ENCODE results near the gene TCF4. TPM values are rescaled to one million over a fixed set of nuclear protein-coding genes. Genes with fewer than 3 reads are reported as not detected.

TCF4 gene
- total RNA-seq, 1 donor from 2014 or later, result 115 TPM

DNA sequence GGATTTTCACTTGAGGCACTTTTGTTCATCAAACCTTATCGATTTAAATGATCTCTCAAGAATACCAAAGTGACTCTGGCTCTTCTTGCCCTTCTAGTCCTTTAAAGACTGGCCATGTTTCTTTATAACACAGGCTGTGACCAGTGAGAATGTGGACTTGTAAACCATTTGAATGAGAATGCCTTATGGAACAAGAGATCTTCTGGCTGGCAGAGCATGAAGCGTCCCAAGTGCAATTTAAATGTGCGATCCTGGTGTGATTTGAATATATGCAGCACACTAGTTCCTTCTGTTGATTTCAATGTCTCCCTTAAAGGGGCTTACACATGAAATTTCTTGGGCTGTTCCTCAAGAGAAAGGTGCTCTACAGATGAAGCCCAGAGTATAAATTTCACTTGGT, 366.4 kb downstream of the TCF4 start:
- H3K4me3 Mint-ChIP-seq (ENCODE audit: unreplicated experiment), result no peak overlapping the region
- H3K36me3 ChIP-seq (ENCODE audit: insufficient read depth, low read length), result peaks cover 1% of the 10 kb centered on the region
- H3K27ac Mint-ChIP-seq (ENCODE audit: unreplicated experiment), result no peak overlapping the region
- no peaks in the 10 kb centered on the region for H3K9me3 ChIP-seq (ENCODE audit: insufficient read depth, low read depth, low read length)
- no peaks in the 10 kb centered on the region for H4K20me1 ChIP-seq (ENCODE audit: insufficient read depth, low read length)
- H3K4me2 ChIP-seq (ENCODE audit: low read length), result no peak overlapping the region
- H3K9ac ChIP-seq (ENCODE audit: low read length), result no peak overlapping the region
- H3K4me3 ChIP-seq (ENCODE audit: insufficient read depth, low read depth, low read length), result no peak overlapping the region
- no peak overlapping the region for H3K27ac ChIP-seq (ENCODE audit: low read depth, low read length)
- no peak overlapping the region for H2AFZ ChIP-seq (ENCODE audit: low read depth, low read length)
- H3K79me2 ChIP-seq (ENCODE audit: insufficient read depth, low read length), result no peaks in the 10 kb centered on the region
- no peaks in the 10 kb centered on the region for H3K4me1 Mint-ChIP-seq (ENCODE audit: low read depth, unreplicated experiment)
- no peaks in the 10 kb centered on the region for H3K27me3 Mint-ChIP-seq (ENCODE audit: low read depth, unreplicated experiment)
- no peaks in the 10 kb centered on the region for H3K9me3 Mint-ChIP-seq (ENCODE audit: unreplicated experiment)
- DNase-seq (ENCODE audit: low read depth) (no peak), FAIRE-seq (no peak)
- H3K27me3 ChIP-seq (ENCODE audit: insufficient read depth, low read length), result no peaks in the 10 kb centered on the region
- H3K4me1 ChIP-seq (ENCODE audit: insufficient read depth, low read length), result no peaks in the 10 kb centered on the region
- peaks cover 7% of the 10 kb centered on the region for H3K36me3 Mint-ChIP-seq (ENCODE audit: low read depth, unreplicated experiment)
- no peak for TF ChIP-seq EZH2 (IDR thresholded peaks at IDR 0.05; ENCODE audit: insufficient read depth, low read length)
- TF ChIP-seq CTCF (IDR thresholded peaks at IDR 0.05; ENCODE audit: insufficient read depth, low read depth, low read length), result no peak

- Histone ChIP-seq H4K20me1 (ENCODE audit: insufficient read depth, low read length) (no peaks in the 10 kb centered on the region), H3K4me1 (ENCODE audit: insufficient read depth, low read length) (no peaks in the 10 kb centered on the region), H3K36me3 (ENCODE audit: insufficient read depth, low read length) (no peaks in the 10 kb centered on the region), H3K9me3 (ENCODE audit: insufficient read depth, low read depth, low read length) (no peaks in the 10 kb centered on the region), H3K4me2 (ENCODE audit: low read length) (no peak overlapping the region), H3K9ac (ENCODE audit: low read length) (no peak overlapping the region), H2AFZ (ENCODE audit: low read depth, low read length) (no peak overlapping the region), H3K27ac (ENCODE audit: low read depth, low read length) (no peak overlapping the region), H3K4me3 (ENCODE audit: insufficient read depth, low read depth, low read length) (no peak overlapping the region), H3K79me2 (ENCODE audit: insufficient read depth, low read length) (no peaks in the 10 kb centered on the region), H3K27me3 (ENCODE audit: insufficient read depth, low read length) (no peaks in the 10 kb centered on the region)
- Mint-ChIP-seq H3K36me3 (ENCODE audit: low read depth, unreplicated experiment) (peaks cover 7% of the 10 kb centered on the region), H3K9me3 (ENCODE audit: unreplicated experiment) (no peaks in the 10 kb centered on the region), H3K27me3 (ENCODE audit: low read depth, unreplicated experiment) (no peaks in the 10 kb centered on the region), H3K27ac (ENCODE audit: unreplicated experiment) (no peak overlapping the region), H3K4me3 (ENCODE audit: unreplicated experiment) (no peak overlapping the region), H3K4me1 (ENCODE audit: low read depth, unreplicated experiment) (no peaks in the 10 kb centered on the region)
- TF ChIP-seq CTCF (IDR thresholded peaks at IDR 0.05; ENCODE audit: insufficient read depth, low read depth, low read length) (no peak), EZH2 (IDR thresholded peaks at IDR 0.05; ENCODE audit: insufficient read depth, low read length) (no peak)
- DNase-seq (ENCODE audit: low read depth) (peak; percentile 35), FAIRE-seq (no peak)
Measured at GRCh38 chr18:55220523-55220922, 367.5 kb downstream of the TCF4 start.

DNA sequence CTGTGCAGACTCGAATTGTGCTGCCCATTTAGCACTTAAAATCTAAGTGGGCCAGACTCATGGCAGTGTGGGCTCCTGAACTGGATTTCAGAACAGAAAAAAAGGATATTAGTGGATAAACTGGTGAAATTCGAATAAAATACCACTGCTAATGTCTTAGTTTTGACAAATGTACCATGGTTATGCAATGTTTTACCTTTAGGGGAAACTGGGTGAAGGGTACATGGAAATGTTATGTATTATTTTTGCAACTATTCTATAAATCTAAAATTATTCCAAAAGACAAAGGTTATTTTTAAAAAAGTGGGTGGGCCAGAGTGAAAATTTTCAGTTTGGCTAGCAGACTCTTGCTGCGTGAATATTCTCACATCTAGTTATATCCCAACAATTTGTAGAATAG, 368.2 kb downstream of the TCF4 start:
- no peak for DNase-seq (ENCODE audit: low read depth)
- H3K27ac ChIP-seq (ENCODE audit: low read depth, low read length), result no peak overlapping the region
- H3K36me3 Mint-ChIP-seq (ENCODE audit: low read depth, unreplicated experiment), result peaks cover 6% of the 10 kb centered on the region
- H3K9me3 ChIP-seq (ENCODE audit: insufficient read depth, low read depth, low read length), result no peaks in the 10 kb centered on the region
- H3K27me3 Mint-ChIP-seq (ENCODE audit: low read depth, unreplicated experiment), result peaks cover 3% of the 10 kb centered on the region
- no peaks in the 10 kb centered on the region for H3K27me3 ChIP-seq (ENCODE audit: insufficient read depth, low read length)
- H4K20me1 ChIP-seq (ENCODE audit: insufficient read depth, low read length), result no peaks in the 10 kb centered on the region
- H3K36me3 ChIP-seq (ENCODE audit: insufficient read depth, low read length), result no peaks in the 10 kb centered on the region
- no peak overlapping the region for H2AFZ ChIP-seq (ENCODE audit: low read depth, low read length)
- H3K79me2 ChIP-seq (ENCODE audit: insufficient read depth, low read length), result no peaks in the 10 kb centered on the region
- FAIRE-seq, result no peak
- H3K9ac ChIP-seq (ENCODE audit: low read length), result no peak overlapping the region
- no peak for TF ChIP-seq EZH2 (IDR thresholded peaks at IDR 0.05; ENCODE audit: insufficient read depth, low read length)
- no peak for TF ChIP-seq CTCF (IDR thresholded peaks at IDR 0.05; ENCODE audit: insufficient read depth, low read depth, low read length)
- H3K4me3 ChIP-seq (ENCODE audit: insufficient read depth, low read depth, low read length), result no peak overlapping the region
- no peak overlapping the region for H3K27ac Mint-ChIP-seq (ENCODE audit: unreplicated experiment)
- no peak overlapping the region for H3K4me2 ChIP-seq (ENCODE audit: low read length)
- no peaks in the 10 kb centered on the region for H3K9me3 Mint-ChIP-seq (ENCODE audit: unreplicated experiment)
- H3K4me1 ChIP-seq (ENCODE audit: insufficient read depth, low read length), result no peaks in the 10 kb centered on the region
- no peak overlapping the region for H3K4me3 Mint-ChIP-seq (ENCODE audit: unreplicated experiment)
- no peaks in the 10 kb centered on the region for H3K4me1 Mint-ChIP-seq (ENCODE audit: low read depth, unreplicated experiment)
